GM12878 (cell line): ENCODE data around the gene ARID3A. TPM values are rescaled to one million over a fixed set of nuclear protein-coding genes. Genes with fewer than 3 reads are reported as not detected.

Source experiments
- ATAC-seq: fragments of 200-7000 bp; cut with Tn5 transposase; 3 replicates; pipeline ENCODE4 v1.9.1; 2020; ENCODE audit warnings: mild to moderate bottlenecking, moderate library complexity
- BruUV-seq: library from RNA; stranded (reverse); fragments of 400-500 nt; replicated peaks from 2 replicates; lab custom pipeline; 2021; lab: Mats Ljungman, UMichigan
- CTCF ChIA-PET: fragments of 300-600 bp; sonication (Branson Sonifier 250); formaldehyde crosslinking; extraction: SDS; loops from one replicate; lab custom pipeline; 2021; ENCODE audit warnings: inconsistent platforms; lab: Yijun Ruan, JAX
- POLR2A ChIA-PET: fragments of 350-600 bp; formaldehyde crosslinking; extraction: SDS; loops from one replicate; lab custom pipeline; 2021; ENCODE audit warnings: inconsistent platforms; lab: Charles Lee
- RAD21 ChIA-PET: fragments of 300-600 bp; sonication (Branson Sonifier 250); formaldehyde crosslinking; loops from one replicate; lab custom pipeline; 2023; ENCODE audit warnings: antibody characterized with exemption; ENCODE audit not compliant: unreplicated experiment; lab: Charles Lee
- SMC1A ChIA-PET: fragments of 300-600 bp; sonication (Branson Sonifier 250); formaldehyde crosslinking; loops from one replicate; lab custom pipeline; 2023; ENCODE audit not compliant: unreplicated experiment, uncharacterized antibody; lab: Charles Lee
- DNase-seq: peaks from one replicate; pipeline ENCODE4 v3.0.0-alpha.2; 2011; ENCODE audit warnings: low read depth, low spot score
- FAIRE-seq: peaks from 3 replicates; lab custom pipeline; 2011; peaks lifted over from hg19 to GRCh38; lab: Jason Lieb, UNC
- H2AFZ ChIP-seq: 2 replicates; pipeline ENCODE4 v1.6.0; 2011; ENCODE audit warnings: low read depth, low read length, control low read depth; ENCODE audit not compliant: control insufficient read depth
- H3K27ac ChIP-seq: 2 replicates; pipeline ENCODE4 v1.5.1; 2011; ENCODE audit warnings: control low read depth; ENCODE audit not compliant: control insufficient read depth, insufficient read depth
- H3K27me3 ChIP-seq, 2 experiments: replicated peaks in 1 of 2; 2 replicates each; pipeline versions ENCODE4 v1.6.0 to v1.6.1; 2011; ENCODE audit warnings: low read length in 1 of 2; ENCODE audit not compliant: control insufficient read depth in 2 of 2, insufficient read depth in 2 of 2
- H3K36me3 ChIP-seq, 2 experiments: 2 replicates each; pipeline ENCODE4 v1.5.1; 2011; ENCODE audit warnings: low read length in 1 of 2; ENCODE audit not compliant: control insufficient read depth in 2 of 2, insufficient read depth in 2 of 2
- H3K4me1 ChIP-seq: 2 replicates; pipeline ENCODE4 v1.6.1; 2011; ENCODE audit warnings: mild to moderate bottlenecking, low read length, moderate library complexity, mixed read lengths; ENCODE audit not compliant: control insufficient read depth, insufficient read depth
- H3K4me2 ChIP-seq: 2 replicates; pipeline ENCODE4 v1.6.0; 2011; ENCODE audit warnings: control low read depth; ENCODE audit not compliant: control insufficient read depth, insufficient read depth
- H3K4me3 ChIP-seq: fragments of 200-600 bp; sonication (generic); 2 replicates; pipeline ENCODE4 v1.5.1; 2016
- H3K79me2 ChIP-seq: 2 replicates; pipeline ENCODE4 v1.6.0; 2011; ENCODE audit warnings: low read length; ENCODE audit not compliant: control insufficient read depth, insufficient read depth
- H3K9ac ChIP-seq: 2 replicates; pipeline ENCODE4 v1.8.0; 2011; ENCODE audit warnings: low read length, control low read depth, mixed read lengths; ENCODE audit not compliant: control insufficient read depth, insufficient read depth
- H3K9me3 ChIP-seq: replicated peaks from 3 replicates; pipeline ENCODE4 v1.5.1; 2011; ENCODE audit warnings: mild to moderate bottlenecking, low read length; ENCODE audit not compliant: control insufficient read depth, insufficient read depth
- H4K20me1 ChIP-seq: 2 replicates; pipeline ENCODE4 v1.6.0; 2011; ENCODE audit not compliant: control insufficient read depth, insufficient read depth
- HCFC1 ChIP-seq: fragments of 150-350 bp; IDR thresholded peaks from 2 replicates; pipeline ENCODE4 v1.6.1; 2014; ENCODE audit warnings: low read length
- MEF2B ChIP-seq: fragments of 450-650 bp; IDR thresholded peaks from 2 replicates; pipeline ENCODE4 v1.6.1; 2018; ENCODE audit warnings: mild to moderate bottlenecking, moderate library complexity; ENCODE audit not compliant: partially characterized antibody, poor library complexity, severe bottlenecking
- SRF ChIP-seq, 2 experiments: IDR thresholded peaks; 2 replicates each; pipeline ENCODE4 v1.6.1; 2011; ENCODE audit warnings: low read depth in 2 of 2, low read length in 2 of 2, mild to moderate bottlenecking in 1 of 2, moderate library complexity in 1 of 2
- TCF12 ChIP-seq: IDR thresholded peaks from 2 replicates; pipeline ENCODE4 v1.6.1; 2011; ENCODE audit warnings: low read depth, mild to moderate bottlenecking, low read length
- WGBS: methylation state at CpG from one replicate; pipeline ENCODE4 v1.1.6; 2016; ENCODE audit warnings: low lambda C conversion rate; ENCODE audit not compliant: insufficient replicate concordance, insufficient coverage; ENCODE audit errors: missing lambda C conversion rate; 5-methylcytosine and 5-hydroxymethylcytosine counted together
- in situ Hi-C: fragments of 300-500 bp; cut with MboI; formaldehyde crosslinking; loops from 9 replicates; pipeline ENCODE4 v1.14.3; 2018; ENCODE audit warnings: mixed read lengths
- intact Hi-C: fragments of 100-400 bp; cut with micrococcal nuclease; formaldehyde crosslinking; loops from one replicate; pipeline ENCODE4 v1.14.2; 2022; ENCODE audit not compliant: unreplicated experiment
- polyA plus RNA-seq, 11 experiments: library from polyadenylated mRNA; depleted of rRNA in 4 of 11; unstranded in 6 of 11; stranded (reverse) in 5 of 11; fragments of >200 nt; fragmentation: Nextera tagmentation in 4 of 11; fragmentation: Illumina TruSeq in 1 of 11; extraction: Ambion mirVana in 4 of 11; extraction: Trizol in 1 of 11; gene quantifications; 1 replicate in 1 of 11; 2 replicates in 10 of 11; pipeline versions ENCODE4 v1.2.1 to v1.2.3, GENCODE V29; 2011 to 2016; ENCODE audit warnings: inconsistent platforms in 2 of 11, missing spikeins in 2 of 11, low read depth in 1 of 11
- total RNA-seq, 4 experiments: library from RNA; depleted of rRNA in 3 of 4; stranded (reverse); fragments of >200 nt in 3 of 4; fragmentation: Illumina TruSeq in 1 of 4; extraction: Trizol in 1 of 4; gene quantifications; 2 replicates each; pipeline versions ENCODE4 v1.2.1 to v1.2.3, GENCODE V29; 2013 to 2021
- TF ChIP-seq, protein P1 (sequence below): fragments of 450-650 bp; IDR thresholded peaks from 2 replicates; pipeline ENCODE4 v1.6.1; 2016; ENCODE audit warnings: mild to moderate bottlenecking
- TF ChIP-seq, protein P2 (sequence below): fragments of 450-650 bp; formaldehyde crosslinking; IDR thresholded peaks from 2 replicates; pipeline ENCODE4 v1.4.0; 2020; ENCODE audit warnings: mild to moderate bottlenecking, moderate library complexity
- TF ChIP-seq, protein P3 (sequence below): fragments of 450-650 bp; IDR thresholded peaks from 2 replicates; pipeline ENCODE4 v1.6.1; 2017; ENCODE audit warnings: antibody characterized with exemption, mild to moderate bottlenecking, moderate library complexity
- TF ChIP-seq, protein P4 (sequence below): fragments of 450-650 bp; IDR thresholded peaks from 2 replicates; pipeline ENCODE4 v1.6.1; 2017; ENCODE audit warnings: mild to moderate bottlenecking, moderate library complexity

Gene ARID3A
- total and polyA plus RNA-seq, 10 of the 15 experiments (the other 5 are each of a cell fraction or from before 2014, with no cell fraction given) = 0.76 to 70.0 (median 16.7) TPM

DNA sequence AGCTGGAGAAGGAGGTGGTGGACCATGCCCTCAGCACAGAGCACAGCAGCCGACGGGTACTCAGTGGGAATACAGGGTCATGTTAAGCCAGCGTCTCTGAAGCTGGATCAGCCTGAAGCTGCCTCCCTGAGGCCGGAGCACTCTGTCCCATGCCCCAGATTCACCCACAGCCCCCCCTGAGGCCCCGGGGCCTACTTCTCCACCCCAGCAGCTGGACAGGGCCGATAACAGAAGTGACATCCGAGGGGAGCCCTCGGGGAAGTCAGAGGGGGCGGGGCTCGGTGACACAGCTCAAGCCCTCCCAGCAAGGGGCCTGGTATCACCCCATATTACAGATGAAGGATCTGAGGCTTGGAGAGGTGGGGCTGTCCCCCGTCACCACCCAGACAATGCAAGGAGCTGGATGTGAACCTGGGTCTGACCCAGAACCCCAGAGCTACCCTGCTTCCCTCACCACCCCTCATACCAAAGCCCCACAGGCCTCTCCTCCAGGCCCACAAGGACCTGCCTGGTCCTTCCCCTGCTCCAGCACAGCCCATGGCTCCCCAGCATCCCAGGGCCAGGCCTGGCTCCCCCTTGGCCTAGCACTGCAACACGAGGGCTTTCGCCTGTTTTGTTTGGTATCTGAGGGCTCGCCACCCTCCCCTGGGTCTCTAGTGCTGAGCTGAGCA, 18.5 kb upstream of the ARID3A start:
- POLR2A ChIA-PET = interaction anchor here (0.6 to 3.9 kb wide), 5 partner anchors 12 to 362 kb away, joined by 3 to 27 read pairs (median 4); partner anchors contain the start of genes CIRBP, MED16, PTBP1 and RNU6-9
- in situ Hi-C loops = no loop called here
- intact Hi-C loops = no loop called here
- RAD21 ChIA-PET = interaction anchor here (0.9 to 4.4 kb wide), 5 partner anchors 12 to 77 kb away, joined by 3 to 30 read pairs (median 18); partner anchors contain the start of genes MED16, RNU6-9 and WDR18
- no peaks in the 10 kb centered on the region for H3K9me3 ChIP-seq
- no peak for FAIRE-seq
- peaks cover 40% of the 10 kb centered on the region for H3K4me1 ChIP-seq
- H4K20me1 ChIP-seq = no peaks in the 10 kb centered on the region
- H3K27ac ChIP-seq = peak overlapping the region; percentile 56; the same call in 1 of the 2 replicates
- ATAC-seq = peak; percentile 67
- H3K36me3 ChIP-seq = no peaks in the 10 kb centered on the region; a peak in 1 of 4 replicates
- no TSS peak for BruUV-seq
- peaks cover 13% of the 10 kb centered on the region for H3K79me2 ChIP-seq
- no peak overlapping the region for H3K4me3 ChIP-seq
- peak overlapping the region; percentile 44; the same call in 1 of the 2 replicates for H3K9ac ChIP-seq
- CTCF ChIA-PET = interaction anchor here (0.9 to 4.2 kb wide), 5 partner anchors 9 to 138 kb away, joined by 3 to 40 read pairs (median 4); partner anchors contain the start of genes KISS1R, MED16 and RNU6-9
- H3K4me2 ChIP-seq = peak overlapping the region; percentile 36
- DNase-seq = no peak
- WGBS = 22% methylated on average over 14 of the region's 14 CpGs
- H2AFZ ChIP-seq = no peak overlapping the region
- SMC1A ChIA-PET = interaction anchor here (1.1 to 2.4 kb wide), 7 partner anchors 9 to 137 kb away, joined by 3 to 15 read pairs (median 8); partner anchors contain the start of genes MED16, RNU6-9 and WDR18
- no peaks in the 10 kb centered on the region for H3K27me3 ChIP-seq
- no peak for TF ChIP-seq SRF (IDR thresholded peaks at IDR 0.05; ENCODE audit: low read depth in 2 of 2, low read length in 2 of 2)
- TF ChIP-seq, protein P1, sequence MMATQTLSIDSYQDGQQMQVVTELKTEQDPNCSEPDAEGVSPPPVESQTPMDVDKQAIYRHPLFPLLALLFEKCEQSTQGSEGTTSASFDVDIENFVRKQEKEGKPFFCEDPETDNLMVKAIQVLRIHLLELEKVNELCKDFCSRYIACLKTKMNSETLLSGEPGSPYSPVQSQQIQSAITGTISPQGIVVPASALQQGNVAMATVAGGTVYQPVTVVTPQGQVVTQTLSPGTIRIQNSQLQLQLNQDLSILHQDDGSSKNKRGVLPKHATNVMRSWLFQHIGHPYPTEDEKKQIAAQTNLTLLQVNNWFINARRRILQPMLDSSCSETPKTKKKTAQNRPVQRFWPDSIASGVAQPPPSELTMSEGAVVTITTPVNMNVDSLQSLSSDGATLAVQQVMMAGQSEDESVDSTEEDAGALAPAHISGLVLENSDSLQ = no peak
- TF ChIP-seq, protein P2, sequence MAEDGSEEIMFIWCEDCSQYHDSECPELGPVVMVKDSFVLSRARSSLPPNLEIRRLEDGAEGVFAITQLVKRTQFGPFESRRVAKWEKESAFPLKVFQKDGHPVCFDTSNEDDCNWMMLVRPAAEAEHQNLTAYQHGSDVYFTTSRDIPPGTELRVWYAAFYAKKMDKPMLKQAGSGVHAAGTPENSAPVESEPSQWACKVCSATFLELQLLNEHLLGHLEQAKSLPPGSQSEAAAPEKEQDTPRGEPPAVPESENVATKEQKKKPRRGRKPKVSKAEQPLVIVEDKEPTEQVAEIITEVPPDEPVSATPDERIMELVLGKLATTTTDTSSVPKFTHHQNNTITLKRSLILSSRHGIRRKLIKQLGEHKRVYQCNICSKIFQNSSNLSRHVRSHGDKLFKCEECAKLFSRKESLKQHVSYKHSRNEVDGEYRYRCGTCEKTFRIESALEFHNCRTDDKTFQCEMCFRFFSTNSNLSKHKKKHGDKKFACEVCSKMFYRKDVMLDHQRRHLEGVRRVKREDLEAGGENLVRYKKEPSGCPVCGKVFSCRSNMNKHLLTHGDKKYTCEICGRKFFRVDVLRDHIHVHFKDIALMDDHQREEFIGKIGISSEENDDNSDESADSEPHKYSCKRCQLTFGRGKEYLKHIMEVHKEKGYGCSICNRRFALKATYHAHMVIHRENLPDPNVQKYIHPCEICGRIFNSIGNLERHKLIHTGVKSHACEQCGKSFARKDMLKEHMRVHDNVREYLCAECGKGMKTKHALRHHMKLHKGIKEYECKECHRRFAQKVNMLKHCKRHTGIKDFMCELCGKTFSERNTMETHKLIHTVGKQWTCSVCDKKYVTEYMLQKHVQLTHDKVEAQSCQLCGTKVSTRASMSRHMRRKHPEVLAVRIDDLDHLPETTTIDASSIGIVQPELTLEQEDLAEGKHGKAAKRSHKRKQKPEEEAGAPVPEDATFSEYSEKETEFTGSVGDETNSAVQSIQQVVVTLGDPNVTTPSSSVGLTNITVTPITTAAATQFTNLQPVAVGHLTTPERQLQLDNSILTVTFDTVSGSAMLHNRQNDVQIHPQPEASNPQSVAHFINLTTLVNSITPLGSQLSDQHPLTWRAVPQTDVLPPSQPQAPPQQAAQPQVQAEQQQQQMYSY (CRISPR knock-in tag) = no peak
- TF ChIP-seq TCF12 = peak; percentile 62; the same call in 1 of the 2 replicates
- TF ChIP-seq MEF2B = no peak
- no peak for TF ChIP-seq HCFC1
- TF ChIP-seq, protein P3, sequence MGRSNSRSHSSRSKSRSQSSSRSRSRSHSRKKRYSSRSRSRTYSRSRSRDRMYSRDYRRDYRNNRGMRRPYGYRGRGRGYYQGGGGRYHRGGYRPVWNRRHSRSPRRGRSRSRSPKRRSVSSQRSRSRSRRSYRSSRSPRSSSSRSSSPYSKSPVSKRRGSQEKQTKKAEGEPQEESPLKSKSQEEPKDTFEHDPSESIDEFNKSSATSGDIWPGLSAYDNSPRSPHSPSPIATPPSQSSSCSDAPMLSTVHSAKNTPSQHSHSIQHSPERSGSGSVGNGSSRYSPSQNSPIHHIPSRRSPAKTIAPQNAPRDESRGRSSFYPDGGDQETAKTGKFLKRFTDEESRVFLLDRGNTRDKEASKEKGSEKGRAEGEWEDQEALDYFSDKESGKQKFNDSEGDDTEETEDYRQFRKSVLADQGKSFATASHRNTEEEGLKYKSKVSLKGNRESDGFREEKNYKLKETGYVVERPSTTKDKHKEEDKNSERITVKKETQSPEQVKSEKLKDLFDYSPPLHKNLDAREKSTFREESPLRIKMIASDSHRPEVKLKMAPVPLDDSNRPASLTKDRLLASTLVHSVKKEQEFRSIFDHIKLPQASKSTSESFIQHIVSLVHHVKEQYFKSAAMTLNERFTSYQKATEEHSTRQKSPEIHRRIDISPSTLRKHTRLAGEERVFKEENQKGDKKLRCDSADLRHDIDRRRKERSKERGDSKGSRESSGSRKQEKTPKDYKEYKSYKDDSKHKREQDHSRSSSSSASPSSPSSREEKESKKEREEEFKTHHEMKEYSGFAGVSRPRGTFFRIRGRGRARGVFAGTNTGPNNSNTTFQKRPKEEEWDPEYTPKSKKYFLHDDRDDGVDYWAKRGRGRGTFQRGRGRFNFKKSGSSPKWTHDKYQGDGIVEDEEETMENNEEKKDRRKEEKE = no peak
- TF ChIP-seq, protein P4, sequence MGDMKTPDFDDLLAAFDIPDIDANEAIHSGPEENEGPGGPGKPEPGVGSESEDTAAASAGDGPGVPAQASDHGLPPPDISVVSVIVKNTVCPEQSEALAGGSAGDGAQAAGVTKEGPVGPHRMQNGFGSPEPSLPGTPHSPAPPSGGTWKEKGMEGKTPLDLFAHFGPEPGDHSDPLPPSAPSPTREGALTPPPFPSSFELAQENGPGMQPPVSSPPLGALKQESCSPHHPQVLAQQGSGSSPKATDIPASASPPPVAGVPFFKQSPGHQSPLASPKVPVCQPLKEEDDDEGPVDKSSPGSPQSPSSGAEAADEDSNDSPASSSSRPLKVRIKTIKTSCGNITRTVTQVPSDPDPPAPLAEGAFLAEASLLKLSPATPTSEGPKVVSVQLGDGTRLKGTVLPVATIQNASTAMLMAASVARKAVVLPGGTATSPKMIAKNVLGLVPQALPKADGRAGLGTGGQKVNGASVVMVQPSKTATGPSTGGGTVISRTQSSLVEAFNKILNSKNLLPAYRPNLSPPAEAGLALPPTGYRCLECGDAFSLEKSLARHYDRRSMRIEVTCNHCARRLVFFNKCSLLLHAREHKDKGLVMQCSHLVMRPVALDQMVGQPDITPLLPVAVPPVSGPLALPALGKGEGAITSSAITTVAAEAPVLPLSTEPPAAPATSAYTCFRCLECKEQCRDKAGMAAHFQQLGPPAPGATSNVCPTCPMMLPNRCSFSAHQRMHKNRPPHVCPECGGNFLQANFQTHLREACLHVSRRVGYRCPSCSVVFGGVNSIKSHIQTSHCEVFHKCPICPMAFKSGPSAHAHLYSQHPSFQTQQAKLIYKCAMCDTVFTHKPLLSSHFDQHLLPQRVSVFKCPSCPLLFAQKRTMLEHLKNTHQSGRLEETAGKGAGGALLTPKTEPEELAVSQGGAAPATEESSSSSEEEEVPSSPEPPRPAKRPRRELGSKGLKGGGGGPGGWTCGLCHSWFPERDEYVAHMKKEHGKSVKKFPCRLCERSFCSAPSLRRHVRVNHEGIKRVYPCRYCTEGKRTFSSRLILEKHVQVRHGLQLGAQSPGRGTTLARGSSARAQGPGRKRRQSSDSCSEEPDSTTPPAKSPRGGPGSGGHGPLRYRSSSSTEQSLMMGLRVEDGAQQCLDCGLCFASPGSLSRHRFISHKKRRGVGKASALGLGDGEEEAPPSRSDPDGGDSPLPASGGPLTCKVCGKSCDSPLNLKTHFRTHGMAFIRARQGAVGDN = no peak
